PC-3 (cell line): ENCODE measurements around the gene SPATA20. TPM values are rescaled to one million over a fixed set of nuclear protein-coding genes. Genes with fewer than 3 reads are reported as not detected.

Experiments used
- ATAC-seq: fragments of 200-7000 bp; cut with Tn5 transposase; 2 replicates; pipeline ENCODE4 v1.9.1; 2020; ENCODE audit warnings: mild to moderate bottlenecking, moderate library complexity
- BruUV-seq: library from RNA; stranded (reverse); fragments of 400-500 nt; replicated peaks from 2 replicates; lab custom pipeline; 2021; lab: Mats Ljungman, UMichigan
- CTCF ChIA-PET: fragments of 300-600 bp; sonication (Branson Sonifier 250); formaldehyde crosslinking; loops from one replicate; lab custom pipeline; 2022; ENCODE audit warnings: antibody characterized with exemption; lab: Charles Lee
- POLR2A ChIA-PET: fragments of 300-600 bp; sonication (Branson Sonifier 250); formaldehyde crosslinking; loops from one replicate; lab custom pipeline; 2022; ENCODE audit warnings: antibody characterized with exemption; ENCODE audit not compliant: unreplicated experiment; lab: Charles Lee
- DNase-seq: peaks from one replicate; pipeline ENCODE4 v3.0.0-alpha.2; 2015
- H2AFZ ChIP-seq: fragments of 300-600 bp; sonication (generic); 2 replicates; pipeline ENCODE4 v1.6.0; 2016; ENCODE audit warnings: antibody characterized with exemption, low read length
- H3F3A ChIP-seq: fragments of 300-600 bp; sonication (generic); one replicate; pipeline ENCODE4 v1.6.0; 2017; ENCODE audit warnings: antibody characterized with exemption, low read length, control low read depth, mild to moderate bottlenecking; ENCODE audit not compliant: unreplicated experiment
- H3K27ac ChIP-seq: fragments of 300-600 bp; sonication (generic); 2 replicates; pipeline ENCODE4 v1.5.1; 2016; ENCODE audit warnings: mild to moderate bottlenecking, low read length
- H3K27me3 ChIP-seq: fragments of 300-600 bp; sonication (generic); 2 replicates; pipeline ENCODE4 v1.6.1; 2016; ENCODE audit warnings: low read length, mixed read lengths
- H3K36me3 ChIP-seq: fragments of 300-600 bp; sonication (generic); 2 replicates; pipeline ENCODE4 v1.6.1; 2016; ENCODE audit warnings: low read depth, mixed run types, low read length, mixed read lengths
- H3K4me1 ChIP-seq: fragments of 300-600 bp; sonication (generic); 2 replicates; pipeline ENCODE4 v1.5.1; 2016; ENCODE audit warnings: low read length; ENCODE audit not compliant: insufficient read depth
- H3K4me2 ChIP-seq: fragments of 300-600 bp; sonication (generic); 2 replicates; pipeline ENCODE4 v1.6.0; 2016; ENCODE audit warnings: low read length
- H3K4me3 ChIP-seq: fragments of 300-600 bp; sonication (generic); 2 replicates; pipeline ENCODE4 v1.5.1; 2016; ENCODE audit warnings: mild to moderate bottlenecking, low read length, mixed read lengths
- H3K79me2 ChIP-seq: fragments of 300-600 bp; sonication (generic); 2 replicates; pipeline ENCODE4 v1.6.1; 2017; ENCODE audit warnings: low read length, mixed read lengths
- H3K9ac ChIP-seq: fragments of 300-600 bp; sonication (generic); 2 replicates; pipeline ENCODE4 v1.6.0; 2016; ENCODE audit warnings: mild to moderate bottlenecking, low read length
- H3K9me2 ChIP-seq: fragments of 300-600 bp; sonication (generic); replicated peaks from 2 replicates; pipeline ENCODE4 v1.6.1; 2016; ENCODE audit warnings: mixed run types, low read length, mixed read lengths
- H3K9me3 ChIP-seq: fragments of 300-600 bp; sonication (generic); 2 replicates; pipeline ENCODE4 v1.6.1; 2016; ENCODE audit warnings: low read length, mixed read lengths
- H4K20me1 ChIP-seq: fragments of 300-600 bp; sonication (generic); 2 replicates; pipeline ENCODE4 v1.6.1; 2016; ENCODE audit warnings: low read length, mixed read lengths
- EZH2 ChIP-seq: fragments of 300-600 bp; sonication (generic); IDR thresholded peaks from one replicate; pipeline ENCODE4 v1.6.1; 2017; ENCODE audit warnings: antibody characterized with exemption, mild to moderate bottlenecking, low read length; ENCODE audit not compliant: unreplicated experiment
- EZH2phosphoT487 ChIP-seq: fragments of 300-600 bp; sonication (generic); IDR thresholded peaks from 2 replicates; pipeline ENCODE4 v1.6.1; 2018; ENCODE audit warnings: mild to moderate bottlenecking, antibody characterized with exemption, low read length, borderline replicate concordance
- intact Hi-C: fragments of 100-400 bp; cut with micrococcal nuclease; formaldehyde crosslinking; loops from 2 replicates; pipeline ENCODE4 v1.9.0; 2023
- total RNA-seq: library from RNA; depleted of rRNA; stranded (reverse); fragments of >200 nt; gene quantifications from 2 replicates; pipeline ENCODE4 v1.2.3, GENCODE V29; 2014
- TF ChIP-seq, protein P1 (sequence below): fragments of 300-600 bp; sonication (generic); conservative IDR thresholded peaks from 2 replicates; pipeline ENCODE4 v1.5.1; 2017; ENCODE audit warnings: antibody characterized with exemption, low read depth, mild to moderate bottlenecking, low read length

Gene SPATA20
- total RNA-seq, 1 experiment from 2014 or later = 115 TPM

DNA sequence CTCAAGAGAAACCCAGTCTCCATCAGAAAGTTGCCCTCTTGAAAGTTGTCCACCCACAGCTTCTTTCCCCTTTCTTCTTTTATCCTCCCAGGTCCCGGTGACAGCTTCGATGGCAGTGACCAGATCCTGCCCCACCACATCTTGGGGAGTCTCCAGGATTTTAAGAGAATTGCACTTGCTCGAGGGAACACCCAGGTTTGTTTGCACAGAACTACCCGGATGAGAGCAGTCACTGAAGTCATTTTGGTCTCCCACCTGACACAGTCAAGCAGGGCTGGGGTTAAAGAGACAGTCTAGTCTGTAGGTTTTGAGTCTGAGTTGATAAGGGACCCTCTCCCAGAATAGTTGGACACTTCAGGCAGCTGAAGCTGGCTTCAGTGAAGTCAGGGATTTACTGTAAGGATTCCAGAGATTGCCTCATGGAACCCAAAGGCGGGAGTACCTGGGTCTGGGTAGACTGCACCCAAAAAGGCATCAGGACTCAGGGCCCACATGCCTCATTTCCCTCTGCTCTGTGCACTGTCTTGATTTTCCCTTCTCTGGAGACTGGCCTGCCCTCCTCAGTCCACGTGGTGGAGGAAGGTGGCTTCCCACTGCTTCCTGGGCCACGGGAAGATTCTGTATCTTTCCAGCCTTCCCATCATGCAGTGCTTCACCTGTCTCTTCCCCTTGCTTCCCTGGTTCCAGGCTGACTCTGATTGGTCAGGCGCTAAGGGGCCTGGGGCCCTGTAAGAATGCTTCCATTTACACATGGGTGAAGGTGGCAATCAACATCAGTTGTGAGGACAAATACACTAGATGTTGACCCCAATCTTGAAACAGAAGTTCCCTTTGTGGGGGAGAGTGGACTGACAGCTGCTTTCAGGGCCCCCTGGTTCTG is 29.2 kb upstream of the SPATA20 start:
- Histone ChIP-seq H3K9ac (no peak overlapping the region), H4K20me1 (no peaks in the 10 kb centered on the region), H3K9me2 (no peaks in the 10 kb centered on the region), H2AFZ (no peak overlapping the region), H3K27ac (no peak overlapping the region), H3K79me2 (no peaks in the 10 kb centered on the region), H3K4me1 (peaks cover 3% of the 10 kb centered on the region; the same call in 1 of the 2 replicates), H3K4me3 (no peak overlapping the region), H3K4me2 (no peak overlapping the region), H3K27me3 (no peaks in the 10 kb centered on the region), H3F3A (no peaks in the 10 kb centered on the region), H3K9me3 (no peaks in the 10 kb centered on the region), H3K36me3 (no peaks in the 10 kb centered on the region)
- ATAC-seq (no peak), DNase-seq (no peak)
- intact Hi-C loops = no loop called here
- BruUV-seq = no TSS peak
- ChIA-PET CTCF (no interaction called here), POLR2A (no interaction called here)
- TF ChIP-seq, protein P1, sequence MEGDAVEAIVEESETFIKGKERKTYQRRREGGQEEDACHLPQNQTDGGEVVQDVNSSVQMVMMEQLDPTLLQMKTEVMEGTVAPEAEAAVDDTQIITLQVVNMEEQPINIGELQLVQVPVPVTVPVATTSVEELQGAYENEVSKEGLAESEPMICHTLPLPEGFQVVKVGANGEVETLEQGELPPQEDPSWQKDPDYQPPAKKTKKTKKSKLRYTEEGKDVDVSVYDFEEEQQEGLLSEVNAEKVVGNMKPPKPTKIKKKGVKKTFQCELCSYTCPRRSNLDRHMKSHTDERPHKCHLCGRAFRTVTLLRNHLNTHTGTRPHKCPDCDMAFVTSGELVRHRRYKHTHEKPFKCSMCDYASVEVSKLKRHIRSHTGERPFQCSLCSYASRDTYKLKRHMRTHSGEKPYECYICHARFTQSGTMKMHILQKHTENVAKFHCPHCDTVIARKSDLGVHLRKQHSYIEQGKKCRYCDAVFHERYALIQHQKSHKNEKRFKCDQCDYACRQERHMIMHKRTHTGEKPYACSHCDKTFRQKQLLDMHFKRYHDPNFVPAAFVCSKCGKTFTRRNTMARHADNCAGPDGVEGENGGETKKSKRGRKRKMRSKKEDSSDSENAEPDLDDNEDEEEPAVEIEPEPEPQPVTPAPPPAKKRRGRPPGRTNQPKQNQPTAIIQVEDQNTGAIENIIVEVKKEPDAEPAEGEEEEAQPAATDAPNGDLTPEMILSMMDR = no peak
- TF ChIP-seq EZH2 (no peak), EZH2phosphoT487 (no peak)

DNA sequence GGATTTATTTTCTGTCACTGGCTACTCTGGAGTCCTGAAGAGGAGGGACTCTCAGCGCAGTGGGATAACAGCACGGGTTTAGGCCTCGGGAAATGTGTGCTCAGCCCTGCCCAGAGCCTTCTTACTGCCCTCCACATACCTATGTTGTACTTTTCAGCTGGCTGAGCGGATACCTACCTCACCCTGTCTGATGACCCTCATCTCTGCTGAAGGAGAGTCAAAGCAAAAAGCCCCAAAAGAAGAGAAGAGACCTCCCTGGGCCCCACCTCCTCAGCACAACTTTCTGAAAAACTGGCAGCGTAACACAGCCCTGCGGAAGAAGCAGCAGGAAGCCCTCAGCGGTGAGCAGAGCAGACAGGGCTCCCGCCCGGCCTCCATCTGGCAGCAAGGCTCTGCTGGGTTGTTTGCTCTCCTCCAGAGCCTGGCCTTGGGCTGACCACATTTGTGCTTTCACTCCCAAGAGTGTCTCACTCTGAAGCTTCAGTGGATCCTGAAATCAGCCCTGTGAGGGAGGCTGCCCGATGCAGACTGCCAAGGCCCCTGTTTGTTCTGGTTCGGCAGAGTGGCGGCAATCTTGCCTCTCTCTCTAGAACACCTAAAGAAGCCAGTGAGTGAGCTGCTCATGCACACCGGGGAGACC is 28.5 kb upstream of the SPATA20 start:
- intact Hi-C loops = no loop called here
- no peaks in the 10 kb centered on the region for H3K79me2 ChIP-seq
- ATAC-seq (no peak), DNase-seq (no peak)
- BruUV-seq = no TSS peak
- TF ChIP-seq, protein P1 = no peak
- TF ChIP-seq EZH2phosphoT487 = no peak
- no peak for TF ChIP-seq EZH2
- H3K9ac ChIP-seq = no peak overlapping the region
- CTCF ChIA-PET = no interaction called here
- no peaks in the 10 kb centered on the region for H4K20me1 ChIP-seq
- no peak overlapping the region for H3K4me2 ChIP-seq
- no peaks in the 10 kb centered on the region for H3K36me3 ChIP-seq
- peaks cover 3% of the 10 kb centered on the region; the same call in 1 of the 2 replicates for H3K4me1 ChIP-seq
- H3K27ac ChIP-seq = no peak overlapping the region
- H3F3A ChIP-seq = no peaks in the 10 kb centered on the region
- no peaks in the 10 kb centered on the region for H3K27me3 ChIP-seq
- no peaks in the 10 kb centered on the region for H3K9me3 ChIP-seq
- H2AFZ ChIP-seq = no peak overlapping the region
- no peaks in the 10 kb centered on the region for H3K9me2 ChIP-seq
- POLR2A ChIA-PET = no interaction called here
- no peak overlapping the region for H3K4me3 ChIP-seq
